ENCODE results near the gene STARD13. TPM values are rescaled to one million over a fixed set of nuclear protein-coding genes. Genes with fewer than 3 reads are reported as not detected.
"Not testable (repeated sequence)": the region's sequence is repeated elsewhere in the genome, so short reads cannot be mapped to it uniquely, and the experiment has no call there.

Gene STARD13
- total RNA-seq, 1 donor from 2014 or later = 53.2 TPM

DNA sequence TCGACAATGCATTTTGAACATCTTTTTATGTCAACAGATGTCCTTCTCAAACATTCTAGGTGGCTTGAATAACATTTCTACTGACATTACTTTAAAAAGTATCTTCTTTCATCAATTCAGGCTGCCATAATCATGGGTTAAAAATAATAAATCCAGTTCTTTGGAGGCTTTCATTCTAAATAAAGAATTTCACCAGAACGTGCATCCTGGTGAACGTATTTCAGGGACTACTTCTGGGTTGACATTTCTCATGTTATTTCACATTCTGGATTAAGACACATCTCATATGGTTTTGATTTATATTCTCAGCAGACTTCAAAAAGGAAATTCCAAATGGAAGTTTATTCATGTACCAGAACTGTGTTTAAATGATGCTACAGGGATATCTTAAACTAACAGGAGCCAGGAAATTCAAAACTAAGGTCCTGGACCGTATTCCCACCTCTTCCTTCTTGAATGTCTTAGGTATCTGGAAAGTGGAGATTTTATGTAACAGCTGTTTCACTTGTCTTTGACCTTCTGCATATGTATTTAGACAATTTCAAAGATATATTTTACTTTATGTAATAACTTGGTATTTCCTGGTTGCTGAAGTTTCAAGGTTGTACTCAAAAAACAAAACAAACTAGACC, 107.2 kb downstream of the STARD13 start:
- DNase-seq (ENCODE audit: low read depth) = no peak

DNA sequence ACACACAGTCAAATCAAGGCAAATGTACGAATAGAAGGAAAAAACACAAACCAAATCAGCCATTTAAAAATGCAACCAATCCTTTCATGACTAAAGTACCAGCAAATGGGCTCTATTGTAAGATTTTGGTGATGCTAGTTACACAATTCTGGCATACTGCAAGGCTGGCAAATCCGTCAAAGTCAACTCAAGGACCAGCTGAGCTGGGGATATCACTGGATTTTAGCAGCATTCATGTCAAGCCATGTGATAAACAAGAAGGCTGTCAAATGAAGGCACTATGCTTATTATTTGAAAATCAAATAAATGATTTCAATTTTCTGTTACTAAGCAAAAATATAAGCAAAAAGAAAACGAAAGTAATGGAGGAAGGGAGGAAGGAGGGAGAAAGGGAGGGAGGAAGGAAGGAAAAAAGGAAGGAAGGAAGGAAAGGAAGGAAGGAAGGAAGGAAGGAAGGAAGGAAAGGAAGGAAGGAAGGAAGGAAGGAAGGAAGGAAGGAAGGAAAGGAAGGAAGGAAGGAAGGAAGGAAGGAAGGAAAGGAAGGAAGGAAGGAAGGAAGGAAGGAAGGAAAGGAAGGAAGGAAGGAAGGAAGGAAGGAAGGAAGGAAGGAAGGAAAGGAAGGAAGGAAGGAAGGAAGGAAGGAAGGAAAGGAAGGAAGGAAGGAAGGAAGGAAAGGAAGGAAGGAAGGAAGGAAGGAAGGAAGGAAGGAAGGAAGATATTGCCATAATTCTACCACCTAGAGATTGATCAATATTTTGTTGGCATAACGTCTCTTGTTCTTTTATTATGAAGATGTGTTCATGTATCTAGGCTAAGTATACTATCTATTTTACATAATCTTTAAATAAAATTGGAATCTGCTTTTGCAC, 108.0 kb downstream of the STARD13 start:
- DNase-seq (ENCODE audit: low read depth) = not testable (repeated sequence)

DNA sequence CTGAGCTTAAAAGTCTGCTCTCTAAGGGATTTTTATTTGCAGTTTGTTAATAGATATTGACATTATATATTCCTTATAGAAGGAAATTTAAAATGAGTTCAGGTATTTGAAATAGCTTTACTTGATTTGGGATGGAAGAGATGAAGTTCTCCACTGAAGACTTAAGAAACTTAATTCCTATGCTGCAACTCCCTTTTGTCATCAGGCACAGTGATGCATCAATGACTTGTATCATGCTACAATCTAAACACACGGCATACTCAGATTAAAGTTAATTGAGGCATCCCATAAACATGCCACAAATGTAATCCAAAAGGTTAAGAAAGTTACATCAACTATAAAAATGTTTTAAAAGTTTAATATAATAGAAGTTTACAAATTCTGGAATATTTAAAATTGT, 109.0 kb downstream of the STARD13 start:
- no peak for DNase-seq (ENCODE audit: low read depth)

DNA sequence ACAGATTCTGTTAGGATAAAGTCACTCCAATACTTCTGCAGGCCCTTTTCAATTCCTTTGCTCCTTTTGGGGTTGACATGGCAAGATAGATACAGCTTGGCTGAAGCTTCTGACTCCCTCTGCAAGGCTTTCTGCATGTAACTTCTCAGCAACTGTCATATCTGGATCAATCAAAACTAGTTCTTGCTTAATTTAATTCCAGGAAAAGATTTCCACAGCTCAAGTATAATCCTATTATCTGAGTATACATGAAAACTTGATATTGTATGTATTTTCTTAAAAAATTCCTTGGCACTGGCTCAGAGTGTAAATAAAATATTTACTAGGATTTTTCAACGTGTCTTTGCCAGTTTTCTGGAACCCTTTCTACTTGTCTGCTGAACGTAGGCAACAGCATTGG, 109.6 kb downstream of the STARD13 start:
- DNase-seq (ENCODE audit: low read depth) = no peak

DNA sequence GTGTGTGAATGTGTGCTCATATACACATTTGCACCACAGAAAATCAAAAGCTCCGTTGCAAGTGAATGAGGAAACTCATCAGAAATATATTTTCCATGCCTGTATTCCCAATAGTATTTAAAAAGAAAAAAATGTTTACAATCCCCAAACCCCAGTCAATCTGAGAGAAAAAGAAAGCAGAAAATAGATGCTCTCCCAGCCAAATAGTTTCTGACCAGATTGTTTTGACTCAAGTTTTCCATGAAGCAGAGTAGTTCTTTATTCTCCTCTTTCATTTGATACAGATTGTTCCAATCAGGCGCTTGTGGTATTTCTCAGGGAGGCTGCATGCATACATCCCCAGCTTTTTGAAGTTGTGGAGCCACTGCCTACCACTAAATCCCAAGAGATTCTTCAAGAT, 110.6 kb downstream of the STARD13 start:
- DNase-seq (ENCODE audit: low read depth) = no peak

DNA sequence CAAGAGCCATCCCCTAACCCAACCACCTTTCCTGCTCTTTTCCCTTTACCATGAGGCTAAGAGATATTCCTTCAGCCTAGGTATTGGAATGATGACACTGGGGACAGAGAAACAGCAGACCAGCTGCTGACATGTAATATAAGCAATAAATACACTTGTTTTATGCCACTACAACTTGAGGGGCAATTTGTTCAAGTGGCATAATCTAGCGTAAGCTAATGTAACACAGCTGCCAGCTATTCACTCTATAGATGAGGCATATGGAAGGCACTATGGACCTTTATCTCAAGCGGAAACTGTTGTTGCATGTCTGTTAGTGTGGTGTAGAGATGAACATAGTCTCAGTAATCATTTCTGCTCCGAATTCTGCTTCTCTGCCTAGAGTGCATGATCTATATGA, 111.1 kb downstream of the STARD13 start:
- no peak for DNase-seq (ENCODE audit: low read depth)

DNA sequence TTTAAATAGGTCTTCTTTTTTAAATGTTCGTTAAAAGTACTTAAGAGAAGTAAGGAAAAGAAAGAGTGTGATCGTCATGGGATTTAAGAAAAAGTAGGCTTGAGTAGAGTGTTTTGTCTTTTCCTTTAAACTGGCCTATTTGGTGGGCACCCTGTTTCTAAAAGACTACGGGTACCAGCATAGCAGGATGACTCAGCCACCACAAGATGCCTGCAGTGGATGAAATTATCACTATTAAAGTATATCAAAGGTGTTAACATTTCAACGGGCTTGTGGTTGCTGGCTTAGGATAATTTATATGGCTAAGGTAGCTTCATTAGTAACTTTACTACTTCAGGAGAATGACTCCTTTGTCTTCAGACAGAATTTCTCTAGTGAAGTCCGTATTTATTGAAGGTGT, 112.6 kb downstream of the STARD13 start:
- DNase-seq (ENCODE audit: low read depth) = no peak

DNA sequence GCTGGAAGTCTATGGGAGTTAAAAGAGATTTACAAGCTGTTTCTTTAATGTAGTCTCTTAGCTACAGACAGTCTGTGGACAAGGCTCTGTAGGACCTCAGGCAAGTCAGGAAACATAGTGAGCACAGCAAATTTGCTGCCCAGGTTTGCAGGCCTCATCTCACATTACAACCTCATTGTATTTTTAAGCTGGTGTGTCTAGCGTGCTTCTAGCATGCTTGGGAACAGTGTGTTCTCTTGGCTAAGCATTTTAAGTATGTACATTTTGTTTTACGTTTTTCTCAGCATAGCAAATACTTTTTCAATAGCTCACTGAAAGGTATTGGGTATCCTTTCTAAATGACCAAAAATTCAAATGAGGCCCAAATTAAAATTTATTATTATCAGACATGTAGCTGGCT, 113.2 kb downstream of the STARD13 start:
- no peak for DNase-seq (ENCODE audit: low read depth)

DNA sequence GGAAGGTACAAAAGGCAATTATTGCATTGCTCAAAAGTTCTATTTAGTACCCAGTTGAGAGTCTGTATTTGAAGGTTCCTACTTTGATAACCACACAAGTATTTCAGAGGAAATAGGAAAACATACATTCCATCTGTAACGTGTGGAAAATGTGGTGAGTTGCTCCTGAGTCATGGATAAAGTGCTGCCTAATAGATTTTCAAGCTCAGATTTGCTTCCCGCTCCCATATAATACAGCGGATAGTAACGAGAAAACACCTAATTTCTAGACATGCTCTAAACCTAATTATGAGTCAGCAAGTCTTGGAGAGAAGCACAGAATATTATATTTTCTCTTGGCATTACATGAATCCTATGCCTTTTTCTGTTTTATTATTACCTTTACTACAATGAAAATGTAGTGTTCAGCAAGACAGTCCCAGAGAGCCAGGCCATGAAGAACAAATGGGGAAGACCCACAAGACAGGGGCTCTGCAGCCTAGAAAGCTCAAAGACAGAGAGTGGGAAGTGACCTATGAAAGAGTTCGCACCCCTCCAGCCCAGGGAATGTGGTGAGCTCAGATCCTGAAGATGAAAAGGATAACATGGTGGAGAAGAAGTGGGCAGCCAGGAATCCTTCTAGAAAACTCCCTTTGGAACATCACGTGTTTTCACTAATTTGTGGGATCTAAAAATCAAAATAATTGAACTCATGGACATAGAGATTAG, 116.1 kb downstream of the STARD13 start:
- peak; percentile 73 for DNase-seq (ENCODE audit: low read depth)

DNA sequence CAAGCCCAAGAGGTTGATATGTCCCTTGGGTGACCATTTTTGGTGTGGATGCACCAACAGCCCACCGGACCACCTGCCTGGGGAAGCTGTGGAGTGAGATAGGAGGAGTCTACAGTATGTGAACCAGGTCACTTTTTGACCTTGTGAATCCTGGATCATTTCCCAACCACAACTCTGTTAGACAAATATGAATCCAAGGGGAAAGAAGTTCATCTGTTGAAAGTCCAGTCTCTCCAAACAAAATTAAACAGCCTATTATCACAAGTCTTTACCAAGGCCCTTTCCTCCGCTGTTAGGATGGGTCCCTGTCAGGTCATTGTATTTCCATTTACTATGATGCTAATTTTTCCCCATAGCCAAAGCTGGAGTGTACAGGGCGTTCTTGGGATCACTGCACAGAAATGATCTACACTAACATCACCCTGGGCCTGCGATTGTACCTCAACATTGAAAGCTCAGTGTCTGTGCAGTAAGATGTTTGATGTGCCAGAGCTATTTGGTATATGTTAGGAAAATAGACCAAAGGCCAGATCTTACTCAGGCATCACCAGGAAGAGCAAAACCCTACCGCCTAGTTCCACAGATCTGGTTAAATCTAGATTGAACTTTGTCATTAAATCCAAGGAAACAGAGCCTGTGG, 117.1 kb downstream of the STARD13 start:
- no peak for DNase-seq (ENCODE audit: low read depth)

DNA sequence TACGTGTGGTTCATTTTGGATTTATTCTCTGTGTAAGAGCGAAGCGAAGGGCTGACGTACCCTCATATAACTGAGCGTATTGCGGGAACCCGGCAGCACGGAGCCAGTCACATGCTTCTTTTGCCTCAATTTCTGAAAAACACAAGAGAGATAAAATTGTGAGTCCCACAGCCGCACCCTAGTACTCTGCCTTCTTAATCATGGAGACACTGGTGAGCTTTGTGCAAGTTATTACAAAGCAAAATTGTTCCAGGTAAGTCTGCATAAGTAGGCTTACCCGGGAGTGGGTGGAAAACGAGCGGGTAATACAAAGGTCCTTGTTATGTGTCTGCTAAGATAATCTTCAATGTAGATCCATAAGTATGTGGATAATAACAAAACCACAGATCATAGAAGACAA, 118.1 kb downstream of the STARD13 start:
- DNase-seq (ENCODE audit: low read depth) = no peak

DNA sequence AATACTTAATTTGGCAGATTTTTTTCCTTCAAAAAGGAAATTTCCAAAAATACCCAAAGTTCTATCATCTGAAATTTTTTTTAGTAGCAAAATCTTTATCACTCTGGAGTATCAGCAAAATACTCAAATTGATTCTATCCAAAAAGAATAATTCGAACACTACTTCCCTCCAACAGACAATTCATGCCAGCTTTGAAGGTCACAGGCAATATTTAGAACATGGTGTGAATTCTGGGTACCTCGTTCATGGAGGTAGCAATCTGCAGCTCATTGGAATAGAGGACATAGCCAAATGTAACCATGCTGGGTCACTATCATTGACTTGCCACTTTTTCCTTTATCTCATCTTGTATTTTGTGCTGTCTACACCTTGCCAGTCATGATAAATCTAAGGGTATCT, 119.8 kb downstream of the STARD13 start:
- DNase-seq (ENCODE audit: low read depth) = no peak

DNA sequence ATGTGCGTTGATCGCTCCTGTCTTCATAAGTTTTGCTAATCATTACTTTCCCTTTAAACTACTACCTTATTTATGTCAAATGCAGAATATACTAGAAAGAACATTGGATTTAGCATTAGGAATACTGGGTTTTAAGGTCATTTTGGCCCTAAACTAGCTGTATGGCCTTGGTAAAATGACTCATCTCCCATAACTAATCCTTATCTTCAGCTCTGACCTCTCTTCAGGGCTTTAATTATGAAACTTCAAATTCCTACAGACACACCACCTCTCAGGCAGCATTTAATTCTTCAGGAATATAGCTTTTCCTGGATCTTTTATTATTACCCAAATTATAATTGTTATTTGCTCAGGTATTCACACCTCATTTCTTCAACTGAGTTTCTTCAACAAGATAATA, 121.2 kb downstream of the STARD13 start:
- no peak for DNase-seq (ENCODE audit: low read depth)

DNA sequence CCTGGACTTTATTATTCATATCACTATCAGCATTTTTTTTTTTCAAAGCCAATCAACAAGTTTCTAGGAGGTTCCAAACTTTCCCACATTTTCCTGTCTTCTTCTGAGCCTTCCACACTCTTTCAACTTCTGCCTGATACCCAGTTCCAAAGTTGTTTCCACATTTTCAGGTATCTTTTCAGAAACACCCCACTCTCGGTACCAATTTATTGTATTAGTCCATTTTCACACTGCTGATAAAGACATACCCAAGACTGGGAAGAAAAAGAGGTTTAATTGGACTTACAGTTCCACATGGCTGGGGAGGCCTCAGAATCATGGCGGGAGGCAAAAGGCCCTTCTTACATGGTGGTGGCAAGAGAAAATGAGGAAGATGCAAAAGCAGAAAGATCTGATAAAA, 122.8 kb downstream of the STARD13 start:
- not testable (repeated sequence) for DNase-seq (ENCODE audit: low read depth)

DNA sequence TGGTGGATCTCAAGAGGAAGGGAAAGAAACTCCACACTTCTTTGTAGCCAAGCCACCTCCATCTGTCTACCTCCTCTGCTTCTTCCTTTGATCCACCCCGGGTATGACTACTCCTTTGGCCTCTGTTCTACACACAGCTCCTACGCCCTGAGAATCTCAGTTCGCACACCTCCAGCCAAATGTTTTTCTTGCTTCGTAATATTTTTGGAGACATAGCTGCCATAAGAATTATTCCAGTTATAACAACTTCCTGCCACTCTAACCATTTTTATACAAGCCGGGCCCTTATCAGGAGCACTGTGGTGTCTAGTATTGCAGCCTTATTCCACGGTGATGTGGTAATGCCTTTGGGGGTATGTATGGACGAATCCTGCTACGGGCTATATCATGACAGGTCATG, 126.7 kb downstream of the STARD13 start:
- no peak for DNase-seq (ENCODE audit: low read depth)

DNA sequence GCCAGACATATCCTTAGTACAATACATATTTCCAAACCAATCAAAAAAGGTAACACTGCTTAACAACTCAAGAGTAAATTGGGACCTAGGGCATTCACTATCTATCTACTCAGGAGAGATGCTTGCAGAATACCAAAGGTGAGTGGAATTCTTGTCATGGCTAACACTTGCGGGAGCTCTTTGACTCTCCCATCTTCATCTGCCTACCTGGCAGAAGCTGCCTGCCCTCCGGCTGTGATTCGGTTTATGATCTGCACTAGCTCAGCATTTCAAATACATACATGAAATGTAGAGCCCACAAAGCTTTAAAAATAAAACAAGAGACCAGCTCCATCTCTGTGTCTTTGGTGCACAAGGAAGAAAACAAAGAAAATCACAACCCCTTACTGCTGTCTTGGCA, 127.3 kb downstream of the STARD13 start:
- DNase-seq (ENCODE audit: low read depth) = no peak

DNA sequence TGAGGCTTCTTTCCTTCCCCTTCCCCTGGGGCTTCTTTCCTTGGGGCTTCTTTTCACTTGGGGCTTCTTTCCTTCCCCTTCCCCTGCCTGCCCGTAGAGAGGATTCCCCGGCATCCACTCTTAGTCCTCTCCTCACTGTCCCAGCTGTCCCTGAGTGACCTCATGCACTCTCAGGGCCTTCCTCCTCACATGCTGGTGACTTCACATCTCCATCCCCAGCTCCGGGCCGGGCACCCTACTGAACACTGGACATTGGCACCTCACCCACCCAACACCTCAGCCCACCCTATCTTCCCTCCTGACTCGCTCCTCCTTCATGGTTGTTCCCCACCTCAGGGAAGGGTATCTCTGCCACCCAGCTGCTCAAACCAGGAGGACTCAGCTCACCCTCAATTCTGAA, 130.6 kb downstream of the STARD13 start:
- DNase-seq (ENCODE audit: low read depth) = no peak

DNA sequence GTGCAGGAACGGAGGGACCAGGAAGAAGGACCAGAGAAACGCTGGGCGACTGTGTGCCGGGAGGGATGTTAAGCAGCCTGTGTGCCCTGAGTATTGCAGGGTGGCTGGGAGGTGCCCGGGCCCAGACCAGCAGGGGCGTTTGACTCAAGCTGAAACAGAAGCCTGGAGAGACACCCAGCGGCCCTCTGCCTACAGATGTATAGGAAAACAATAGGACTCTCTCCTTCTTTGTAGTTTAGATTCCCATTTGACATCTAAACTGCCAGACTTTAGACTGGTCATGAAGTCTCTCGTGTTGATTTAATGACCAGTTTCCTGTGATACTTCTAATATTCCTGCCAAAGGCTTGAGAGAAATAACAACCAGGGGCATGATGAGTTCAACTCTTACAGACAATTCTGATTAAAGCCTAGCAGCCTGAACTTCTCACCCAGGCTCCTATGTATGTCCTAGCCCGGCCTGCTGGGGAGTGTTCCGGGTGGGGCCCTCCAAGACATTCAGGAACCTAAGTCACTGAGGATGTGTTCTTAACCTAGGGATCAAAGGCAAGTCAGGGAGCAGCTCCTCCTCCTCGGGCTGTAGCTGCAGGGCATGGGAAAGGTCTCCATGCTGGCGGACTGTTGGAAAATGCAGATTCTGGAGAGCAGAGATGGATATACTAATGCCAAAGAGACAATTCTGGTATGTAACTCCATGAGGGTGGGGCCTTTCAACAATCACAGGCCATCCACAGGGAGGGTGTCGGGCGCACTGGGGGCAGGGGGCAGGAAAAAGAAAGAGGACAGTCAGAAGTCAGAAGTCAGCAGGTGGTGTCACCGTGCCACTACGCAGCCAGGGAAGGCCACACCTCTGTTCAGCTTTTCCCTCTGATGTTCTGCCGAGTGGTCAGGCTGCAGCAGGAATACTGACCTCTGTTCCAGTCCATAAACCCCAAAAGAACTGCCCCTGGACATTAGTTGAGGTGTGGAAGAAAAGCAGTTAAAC, 131.8 kb downstream of the STARD13 start:
- DNase-seq (ENCODE audit: low read depth) = peak; percentile 69

DNA sequence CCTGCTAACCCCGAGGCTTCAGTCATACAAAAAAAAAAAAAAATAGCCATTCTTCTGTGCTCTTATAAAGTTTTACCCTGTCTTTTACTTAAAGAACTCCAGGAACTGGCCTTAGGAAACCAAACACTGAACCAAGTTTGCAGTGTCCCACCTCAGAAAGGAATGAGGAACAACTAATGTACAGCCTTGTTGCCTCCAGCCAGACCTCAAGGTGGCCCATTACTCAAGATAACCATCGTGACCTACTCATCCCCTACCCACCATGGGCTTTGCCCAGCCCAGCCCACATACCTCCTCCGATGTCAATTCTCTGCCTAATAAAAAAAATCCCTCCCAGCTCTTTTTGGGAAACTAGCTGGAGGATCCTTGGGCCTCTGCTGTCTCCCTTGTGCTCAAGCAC, 133.2 kb downstream of the STARD13 start:
- DNase-seq (ENCODE audit: low read depth) = no peak

DNA sequence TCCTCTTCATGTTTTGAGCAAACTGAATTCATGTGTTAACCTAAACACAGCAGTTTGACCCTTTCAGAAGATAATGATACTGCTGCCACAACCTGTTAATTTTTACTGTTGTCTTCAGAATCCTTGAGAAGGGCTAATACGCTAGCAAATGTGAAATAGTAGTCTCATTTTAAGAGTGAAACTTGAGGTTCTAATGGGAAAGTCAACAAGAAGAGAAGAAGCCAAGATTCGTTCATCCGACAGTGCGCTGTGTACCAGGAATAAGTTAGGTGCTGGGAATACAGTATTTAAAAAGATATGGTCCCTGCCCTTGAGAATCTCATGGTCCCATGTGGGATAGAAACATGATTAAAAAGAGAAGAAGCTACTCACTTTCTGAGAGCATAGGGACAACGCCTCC, 134.9 kb downstream of the STARD13 start:
- DNase-seq (ENCODE audit: low read depth) = no peak

DNA sequence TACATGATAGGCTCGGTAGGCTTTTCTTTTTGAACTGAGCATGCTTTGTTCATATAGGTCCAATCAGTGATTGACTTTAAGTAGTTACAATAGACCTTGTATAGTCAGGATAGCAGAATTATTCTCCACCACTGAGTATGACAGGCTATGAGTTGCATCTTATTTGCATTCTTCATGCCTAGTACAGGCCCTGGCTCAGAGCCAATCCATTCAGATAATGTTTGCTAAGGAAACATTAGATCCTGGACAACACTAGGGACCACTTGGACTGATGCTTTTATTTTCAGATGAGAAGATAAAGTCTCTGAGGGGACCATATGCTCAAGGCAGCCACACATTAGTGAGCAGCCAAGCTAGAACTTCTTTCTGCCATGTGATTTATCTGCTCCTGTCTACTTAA, 135.4 kb downstream of the STARD13 start:
- no peak for DNase-seq (ENCODE audit: low read depth)

Measured in renal cortical epithelial cell (primary cell).